Neural cell (in vitro differentiated cells): Measurements from ENCODE around the gene COLEC12. TPM values are rescaled to one million over a fixed set of nuclear protein-coding genes. Genes with fewer than 3 reads are reported as not detected.
A peak's percentile ranks its signal among the peaks of the same experiment; 100 is the strongest.

Experiments used
- H2AFZ ChIP-seq: fragments of 200-600, 300-800 bp; sonication (generic), shearing (Covaris generic); 2 replicates; pipeline ENCODE4 v1.6.0; 2014; ENCODE audit warnings: low read depth, mild to moderate bottlenecking, antibody characterized with exemption, low read length, moderate library complexity
- H3F3A ChIP-seq: fragments of 200-600 bp; shearing (Covaris generic); 2 replicates; pipeline ENCODE4 v1.6.1; 2016; ENCODE audit warnings: mild to moderate bottlenecking, moderate library complexity, mixed read lengths, antibody characterized with exemption, low read length; ENCODE audit not compliant: insufficient read depth, poor library complexity, severe bottlenecking
- H3K27ac ChIP-seq: fragments of 200-600, 300-800 bp; sonication (generic), shearing (Covaris generic); 2 replicates; pipeline ENCODE4 v1.5.1; 2014; ENCODE audit warnings: mild to moderate bottlenecking, low read length, moderate library complexity
- H3K27me3 ChIP-seq: fragments of 300-800, 200-600 bp; sonication (generic), shearing (Covaris generic); 2 replicates; pipeline ENCODE4 v1.6.0; 2014; ENCODE audit warnings: mild to moderate bottlenecking, low read depth, low read length, moderate library complexity; ENCODE audit not compliant: insufficient read depth
- H3K36me3 ChIP-seq: fragments of 300-800, 200-600 bp; sonication (generic), shearing (Covaris generic); 2 replicates; pipeline ENCODE4 v1.5.1; 2014; ENCODE audit warnings: mild to moderate bottlenecking, antibody characterized with exemption, low read length, moderate library complexity; ENCODE audit not compliant: insufficient read depth
- H3K4me2 ChIP-seq: fragments of 300-800, 200-600 bp; sonication (generic), shearing (Covaris generic); 2 replicates; pipeline ENCODE4 v1.6.0; 2014; ENCODE audit warnings: mild to moderate bottlenecking, low read length
- H3K4me3 ChIP-seq: fragments of 300-800, 200-600 bp; sonication (generic), shearing (Covaris generic); 2 replicates; pipeline ENCODE4 v1.5.1; 2014; ENCODE audit warnings: mild to moderate bottlenecking, low read length, moderate library complexity
- H3K79me2 ChIP-seq: fragments of 200-600 bp; shearing (Covaris generic); replicated peaks from 2 replicates; pipeline ENCODE4 v1.6.0; 2014; ENCODE audit warnings: mild to moderate bottlenecking, low read length, moderate library complexity; ENCODE audit not compliant: insufficient read depth
- H3K9ac ChIP-seq: fragments of 300-800, 200-600 bp; sonication (generic), shearing (Covaris generic); 2 replicates; pipeline ENCODE4 v1.6.1; 2016; ENCODE audit warnings: mild to moderate bottlenecking, low read length, mixed read lengths
- H3K9me2 ChIP-seq: fragments of 200-600 bp; shearing (Covaris generic); 2 replicates; pipeline ENCODE4 v1.6.1; 2016; ENCODE audit warnings: mild to moderate bottlenecking, low read length, mixed read lengths; ENCODE audit not compliant: insufficient read depth
- H3K9me3 ChIP-seq: fragments of 200-600, 300-800 bp; sonication (generic), shearing (Covaris generic); 2 replicates; pipeline ENCODE4 v1.6.1; 2016; ENCODE audit warnings: mild to moderate bottlenecking, mixed run types, low read length, moderate library complexity, mixed read lengths
- H4K20me1 ChIP-seq: fragments of 200-600 bp; shearing (Covaris generic); 2 replicates; pipeline ENCODE4 v1.6.1; 2016; ENCODE audit warnings: mild to moderate bottlenecking, mixed run types; ENCODE audit not compliant: insufficient read depth
- EP300 ChIP-seq: fragments of 450-650 bp; conservative IDR thresholded peaks from 2 replicates; pipeline ENCODE4 v1.6.1; 2014; ENCODE audit warnings: antibody characterized with exemption, mild to moderate bottlenecking, moderate library complexity; ENCODE audit not compliant: poor library complexity, severe bottlenecking
- EZH2 ChIP-seq: fragments of 200-600, 300-800 bp; shearing (Covaris generic), sonication (generic); IDR thresholded peaks from 2 replicates; pipeline ENCODE4 v1.6.1; 2014; ENCODE audit warnings: antibody characterized with exemption, low read length, borderline replicate concordance, mild to moderate bottlenecking; ENCODE audit not compliant: insufficient read depth, poor library complexity, severe bottlenecking
- MXI1 ChIP-seq: fragments of 450-650 bp; conservative IDR thresholded peaks from 2 replicates; pipeline ENCODE4 v1.6.1; 2014; ENCODE audit warnings: antibody characterized with exemption, mild to moderate bottlenecking; ENCODE audit not compliant: poor library complexity, severe bottlenecking
- POLR2AphosphoS5 ChIP-seq: IDR thresholded peaks from 2 replicates; pipeline ENCODE4 v1.6.1; 2012
- RAD21 ChIP-seq: fragments of 450-650 bp; conservative IDR thresholded peaks from 2 replicates; pipeline ENCODE4 v1.6.1; 2014; ENCODE audit warnings: antibody characterized with exemption, mild to moderate bottlenecking, moderate library complexity
- SMC3 ChIP-seq: fragments of 450-650 bp; conservative IDR thresholded peaks from 2 replicates; pipeline ENCODE4 v1.6.1; 2014; ENCODE audit warnings: antibody characterized with exemption, mild to moderate bottlenecking, moderate library complexity; ENCODE audit not compliant: poor library complexity
- TAF1 ChIP-seq: IDR thresholded peaks from 2 replicates; pipeline ENCODE4 v1.6.1; 2012; ENCODE audit warnings: low read depth
- polyA plus RNA-seq: library from polyadenylated mRNA; depleted of rRNA; stranded (reverse); fragments of >200 nt; gene quantifications from 2 replicates; pipeline ENCODE4 v1.2.3, GENCODE V29; 2014
- TF ChIP-seq, protein P1 (sequence below): fragments of 450-650 bp; IDR thresholded peaks from 2 replicates; pipeline ENCODE4 v1.5.1; 2014; ENCODE audit warnings: antibody characterized with exemption, mild to moderate bottlenecking, moderate library complexity; ENCODE audit not compliant: poor library complexity, severe bottlenecking
- TF ChIP-seq, protein P2 (sequence below): IDR thresholded peaks from 2 replicates; pipeline ENCODE4 v1.6.1; 2012; ENCODE audit warnings: borderline replicate concordance

Gene COLEC12
- polyA plus RNA-seq, 1 donor from 2014 or later, result 0.42 TPM

DNA sequence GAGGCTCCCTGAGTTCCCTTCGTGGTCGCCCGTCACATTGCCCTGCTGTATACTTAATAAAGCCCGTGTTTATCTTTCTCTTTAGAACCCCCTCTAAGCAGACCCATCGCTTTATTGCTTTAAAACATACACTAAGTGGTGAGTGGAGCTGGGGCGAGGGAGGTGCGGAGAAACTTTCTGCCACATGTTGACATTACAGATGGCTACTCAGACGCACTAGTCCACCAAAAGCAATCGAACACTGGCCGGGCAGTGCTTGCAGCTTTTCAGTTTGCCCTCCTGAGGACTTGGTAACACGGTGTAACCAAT, 859 bp upstream of the COLEC12 start:
- H2AFZ ChIP-seq, result no peak overlapping the region
- no peaks in the 10 kb centered on the region for H3K36me3 ChIP-seq
- no peak overlapping the region for H3K27ac ChIP-seq
- TF ChIP-seq POLR2AphosphoS5 (no peak), TAF1 (no peak), RAD21 (no peak), EZH2 (no peak), EP300 (no peak), MXI1 (no peak), SMC3 (no peak)
- TF ChIP-seq, protein P1, sequence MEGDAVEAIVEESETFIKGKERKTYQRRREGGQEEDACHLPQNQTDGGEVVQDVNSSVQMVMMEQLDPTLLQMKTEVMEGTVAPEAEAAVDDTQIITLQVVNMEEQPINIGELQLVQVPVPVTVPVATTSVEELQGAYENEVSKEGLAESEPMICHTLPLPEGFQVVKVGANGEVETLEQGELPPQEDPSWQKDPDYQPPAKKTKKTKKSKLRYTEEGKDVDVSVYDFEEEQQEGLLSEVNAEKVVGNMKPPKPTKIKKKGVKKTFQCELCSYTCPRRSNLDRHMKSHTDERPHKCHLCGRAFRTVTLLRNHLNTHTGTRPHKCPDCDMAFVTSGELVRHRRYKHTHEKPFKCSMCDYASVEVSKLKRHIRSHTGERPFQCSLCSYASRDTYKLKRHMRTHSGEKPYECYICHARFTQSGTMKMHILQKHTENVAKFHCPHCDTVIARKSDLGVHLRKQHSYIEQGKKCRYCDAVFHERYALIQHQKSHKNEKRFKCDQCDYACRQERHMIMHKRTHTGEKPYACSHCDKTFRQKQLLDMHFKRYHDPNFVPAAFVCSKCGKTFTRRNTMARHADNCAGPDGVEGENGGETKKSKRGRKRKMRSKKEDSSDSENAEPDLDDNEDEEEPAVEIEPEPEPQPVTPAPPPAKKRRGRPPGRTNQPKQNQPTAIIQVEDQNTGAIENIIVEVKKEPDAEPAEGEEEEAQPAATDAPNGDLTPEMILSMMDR, result no peak
- TF ChIP-seq, protein P2, sequence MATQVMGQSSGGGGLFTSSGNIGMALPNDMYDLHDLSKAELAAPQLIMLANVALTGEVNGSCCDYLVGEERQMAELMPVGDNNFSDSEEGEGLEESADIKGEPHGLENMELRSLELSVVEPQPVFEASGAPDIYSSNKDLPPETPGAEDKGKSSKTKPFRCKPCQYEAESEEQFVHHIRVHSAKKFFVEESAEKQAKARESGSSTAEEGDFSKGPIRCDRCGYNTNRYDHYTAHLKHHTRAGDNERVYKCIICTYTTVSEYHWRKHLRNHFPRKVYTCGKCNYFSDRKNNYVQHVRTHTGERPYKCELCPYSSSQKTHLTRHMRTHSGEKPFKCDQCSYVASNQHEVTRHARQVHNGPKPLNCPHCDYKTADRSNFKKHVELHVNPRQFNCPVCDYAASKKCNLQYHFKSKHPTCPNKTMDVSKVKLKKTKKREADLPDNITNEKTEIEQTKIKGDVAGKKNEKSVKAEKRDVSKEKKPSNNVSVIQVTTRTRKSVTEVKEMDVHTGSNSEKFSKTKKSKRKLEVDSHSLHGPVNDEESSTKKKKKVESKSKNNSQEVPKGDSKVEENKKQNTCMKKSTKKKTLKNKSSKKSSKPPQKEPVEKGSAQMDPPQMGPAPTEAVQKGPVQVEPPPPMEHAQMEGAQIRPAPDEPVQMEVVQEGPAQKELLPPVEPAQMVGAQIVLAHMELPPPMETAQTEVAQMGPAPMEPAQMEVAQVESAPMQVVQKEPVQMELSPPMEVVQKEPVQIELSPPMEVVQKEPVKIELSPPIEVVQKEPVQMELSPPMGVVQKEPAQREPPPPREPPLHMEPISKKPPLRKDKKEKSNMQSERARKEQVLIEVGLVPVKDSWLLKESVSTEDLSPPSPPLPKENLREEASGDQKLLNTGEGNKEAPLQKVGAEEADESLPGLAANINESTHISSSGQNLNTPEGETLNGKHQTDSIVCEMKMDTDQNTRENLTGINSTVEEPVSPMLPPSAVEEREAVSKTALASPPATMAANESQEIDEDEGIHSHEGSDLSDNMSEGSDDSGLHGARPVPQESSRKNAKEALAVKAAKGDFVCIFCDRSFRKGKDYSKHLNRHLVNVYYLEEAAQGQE, result no peak
- no peaks in the 10 kb centered on the region for H3K79me2 ChIP-seq
- no peak overlapping the region for H3K9ac ChIP-seq
- no peaks in the 10 kb centered on the region for H3K9me2 ChIP-seq
- H3F3A ChIP-seq, result no peaks in the 10 kb centered on the region
- no peak overlapping the region for H3K4me2 ChIP-seq
- H3K9me3 ChIP-seq, result no peaks in the 10 kb centered on the region
- peaks cover 40% of the 10 kb centered on the region for H3K27me3 ChIP-seq
- peak overlapping the region; percentile 63 for H3K4me3 ChIP-seq
- H4K20me1 ChIP-seq, result no peaks in the 10 kb centered on the region

DNA sequence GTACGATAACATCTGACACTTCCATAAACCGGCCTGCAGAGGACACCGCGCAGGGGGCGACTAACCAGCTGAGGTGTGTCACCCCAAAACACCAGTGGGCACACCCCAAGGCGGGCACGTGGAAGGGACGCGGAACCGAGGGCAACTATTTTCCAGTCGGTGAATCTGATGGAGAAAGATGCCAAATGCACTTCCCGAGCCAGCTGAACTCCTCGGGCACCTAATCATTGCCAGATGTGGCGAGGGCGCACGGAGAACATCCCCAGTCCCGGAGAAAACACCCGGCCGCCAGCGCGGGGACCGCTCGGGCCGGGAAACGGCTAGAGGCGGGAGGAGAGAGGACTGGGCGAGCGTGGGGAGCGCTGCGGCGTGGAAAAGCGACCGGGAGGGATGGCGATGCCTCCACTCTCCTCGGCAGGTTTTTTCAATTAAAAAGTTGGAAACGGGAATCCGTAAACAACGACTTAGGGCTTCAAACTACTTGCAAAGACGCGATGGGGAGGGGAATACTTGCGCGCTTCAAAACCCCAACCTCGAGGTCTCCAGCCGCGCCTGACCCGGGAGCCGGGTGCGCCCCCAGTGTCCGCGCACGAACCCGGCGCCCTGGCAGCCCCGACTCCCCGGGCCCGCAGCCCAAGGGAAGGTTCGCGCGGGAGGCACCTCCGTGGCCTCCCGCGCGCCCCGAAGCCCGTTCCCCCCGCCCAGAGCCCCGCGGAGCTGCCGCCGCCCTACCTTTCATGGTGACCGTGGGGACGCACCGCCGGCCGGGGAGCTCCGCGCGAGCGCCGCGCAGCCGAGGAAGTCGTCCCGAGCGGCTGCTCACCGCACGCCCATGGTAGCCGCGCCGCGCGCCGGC, 497 bp downstream of the COLEC12 start:
- no peaks in the 10 kb centered on the region for H3K36me3 ChIP-seq
- H3F3A ChIP-seq, result no peaks in the 10 kb centered on the region
- H3K27ac ChIP-seq, result no peak overlapping the region
- H4K20me1 ChIP-seq, result no peaks in the 10 kb centered on the region
- H3K79me2 ChIP-seq, result no peaks in the 10 kb centered on the region
- H2AFZ ChIP-seq, result no peak overlapping the region
- H3K9me3 ChIP-seq, result no peaks in the 10 kb centered on the region
- peaks cover 40% of the 10 kb centered on the region for H3K27me3 ChIP-seq
- TF ChIP-seq SMC3, result no peak
- TF ChIP-seq EZH2, result no peak
- TF ChIP-seq MXI1, result no peak
- no peak for TF ChIP-seq EP300
- no peak for TF ChIP-seq TAF1
- TF ChIP-seq, protein P2, result no peak
- TF ChIP-seq POLR2AphosphoS5, result no peak
- no peak for TF ChIP-seq RAD21
- TF ChIP-seq, protein P1, result no peak
- peak overlapping the region; percentile 89 for H3K4me2 ChIP-seq
- no peaks in the 10 kb centered on the region for H3K9me2 ChIP-seq
- peak overlapping the region; percentile 39 for H3K9ac ChIP-seq
- H3K4me3 ChIP-seq, result peak overlapping the region; percentile 65
